Hepatocyte (in vitro differentiated cells): Measurements from ENCODE around the gene CREB5.

Source experiments
- CTCF ChIP-seq: fragments of 200-600 bp; sonication (generic); IDR thresholded peaks from 2 replicates; pipeline ENCODE4 v1.5.1; 2016; ENCODE audit warnings: antibody characterized with exemption, mild to moderate bottlenecking; ENCODE audit not compliant: poor library complexity
- EZH2phosphoT487 ChIP-seq: fragments of 200-600 bp; sonication (generic); IDR thresholded peaks from one replicate; pipeline ENCODE4 v1.6.1; 2018; ENCODE audit warnings: antibody characterized with exemption, mild to moderate bottlenecking, low read depth, moderate library complexity; ENCODE audit not compliant: unreplicated experiment, severe bottlenecking

DNA sequence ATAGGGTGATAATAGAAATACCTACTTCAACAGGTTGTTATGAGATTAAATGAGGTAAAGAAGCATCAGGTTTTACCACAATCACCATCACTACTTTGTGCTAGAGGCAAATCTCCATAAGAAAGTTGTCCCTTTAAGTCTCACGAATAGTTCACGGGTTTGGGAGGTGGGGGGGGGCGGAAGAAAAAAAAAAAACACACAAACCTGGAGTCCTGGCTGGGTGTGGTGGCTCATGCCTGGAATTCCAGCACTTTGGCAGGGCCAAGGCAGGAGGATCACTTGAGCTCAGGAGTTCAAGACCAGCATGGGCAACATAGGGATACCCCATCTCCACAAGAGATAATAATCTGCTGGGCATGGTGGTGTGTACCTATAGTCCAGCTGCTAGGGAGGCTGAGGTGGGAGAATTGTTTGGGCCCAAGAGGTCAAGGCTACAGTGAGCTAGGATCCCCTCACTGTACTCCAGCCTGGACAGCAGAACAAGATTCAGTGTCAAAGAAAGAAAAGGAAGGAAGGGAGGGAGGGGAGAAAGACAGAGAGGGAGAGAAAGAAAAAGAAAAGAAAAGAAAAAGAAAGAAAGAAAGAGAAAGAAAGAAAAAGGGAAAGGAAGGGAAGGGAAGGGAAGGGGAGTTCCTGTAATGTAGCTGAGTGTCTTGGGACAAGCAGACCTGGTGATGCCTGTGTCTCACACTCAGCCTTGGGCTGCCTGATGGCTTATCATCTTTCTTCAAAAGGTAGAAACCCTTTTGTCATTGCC is 231.4 kb downstream of the CREB5 start:
- TF ChIP-seq EZH2phosphoT487 (no peak), CTCF (no peak)
